SW 1271 (cell line): Measurements from ENCODE around the gene TBL1X.

ENCODE experiments used
- DNase-seq, 2 experiments: peaks; one replicate each; lab custom pipeline; 2025; lab: John Stamatoyannopoulos, UW

Gene TBL1X

DNA sequence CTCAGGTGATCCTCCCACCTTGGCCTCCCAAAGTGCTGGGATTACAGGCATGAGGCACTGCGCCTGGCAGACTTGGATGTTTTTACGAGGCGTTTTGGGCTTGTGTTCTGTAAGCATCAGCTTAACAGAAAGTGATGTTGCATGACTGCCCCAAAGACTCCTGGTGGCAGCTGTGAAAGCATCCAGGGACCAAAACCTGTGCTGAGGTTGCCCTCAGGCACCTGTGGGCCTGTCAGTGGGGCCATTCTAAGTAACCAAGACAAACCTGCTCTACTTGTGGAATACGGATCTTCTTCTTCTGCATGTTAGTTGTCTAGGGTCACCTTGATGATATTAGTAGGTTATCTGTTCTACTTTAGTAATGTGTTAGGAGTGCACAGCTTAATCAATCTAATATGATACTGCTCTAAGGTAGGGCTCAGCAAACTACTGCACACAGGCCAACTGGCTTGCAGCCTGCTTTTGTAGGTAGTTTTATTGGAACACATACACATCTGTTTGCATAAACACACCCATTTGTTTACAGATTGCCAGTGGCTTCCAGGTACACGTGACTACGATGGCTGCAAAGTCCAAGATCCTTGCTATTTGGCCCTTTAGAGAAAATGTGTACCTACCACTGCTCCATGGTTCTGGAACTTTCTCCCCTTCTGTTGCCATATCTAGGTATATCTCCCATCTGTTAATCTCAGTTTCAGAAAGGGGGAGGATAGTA lies 164.1 kb downstream of the TBL1X start:
- no peak for DNase-seq

DNA sequence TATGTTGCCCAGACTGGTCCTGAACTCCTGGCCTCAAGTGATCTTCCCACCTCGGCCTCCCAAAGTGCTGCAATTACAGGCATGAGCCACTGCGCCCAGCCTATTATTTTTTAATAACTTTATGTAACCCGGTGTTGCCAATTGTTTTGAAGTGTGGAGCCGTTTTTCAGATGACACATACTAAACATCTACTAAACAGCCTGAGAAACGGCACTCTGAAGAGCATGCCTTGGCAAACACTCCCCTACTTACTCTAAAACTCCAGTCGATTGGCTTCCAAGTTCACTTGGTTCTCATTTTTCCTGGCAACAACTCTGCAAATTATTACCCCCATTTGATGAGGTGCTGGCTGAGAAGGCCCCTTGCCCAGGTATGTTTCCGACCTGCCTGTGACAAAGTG lies 169.7 kb downstream of the TBL1X start:
- DNase-seq, result no peak

DNA sequence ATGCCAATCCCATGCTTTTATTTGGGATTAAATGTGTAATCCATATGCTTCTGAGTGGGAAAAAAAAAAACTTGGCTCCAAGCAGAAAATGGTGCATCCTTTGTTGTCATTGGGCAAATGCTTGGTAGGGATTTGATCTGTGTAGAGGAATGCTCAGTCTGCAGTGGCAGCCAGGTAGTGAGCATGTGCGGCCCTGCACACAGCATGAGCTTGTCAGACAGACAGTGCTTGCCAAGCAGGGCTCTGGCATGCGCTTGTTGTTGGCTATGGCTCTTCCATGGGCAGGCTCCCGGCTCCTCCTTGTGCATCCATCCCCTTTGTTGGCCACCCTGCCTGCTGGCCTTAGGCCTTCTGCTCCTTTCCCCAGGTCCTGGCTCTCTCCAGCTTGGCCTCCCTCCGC lies 170.5 kb downstream of the TBL1X start:
- DNase-seq, result no peak

DNA sequence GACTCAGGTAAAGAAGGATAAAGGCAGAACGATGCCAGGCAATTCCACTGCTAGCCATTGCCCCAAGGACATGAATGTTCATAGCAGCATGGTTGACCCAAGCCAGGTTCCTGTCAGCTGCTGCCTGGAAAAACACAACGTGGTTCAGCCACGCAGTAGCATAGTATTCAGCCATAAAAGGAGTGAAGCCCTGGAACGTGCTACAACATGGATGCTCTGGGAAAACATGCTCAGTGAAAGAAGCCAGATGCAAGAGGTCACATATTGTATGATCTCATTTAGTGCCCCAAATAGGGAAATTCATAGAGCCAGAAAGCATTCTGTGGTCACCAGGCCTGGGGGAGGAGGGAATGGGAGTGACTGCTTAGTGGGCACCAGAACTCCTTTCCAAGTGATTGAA lies 170.9 kb downstream of the TBL1X start:
- DNase-seq, result no peak

DNA sequence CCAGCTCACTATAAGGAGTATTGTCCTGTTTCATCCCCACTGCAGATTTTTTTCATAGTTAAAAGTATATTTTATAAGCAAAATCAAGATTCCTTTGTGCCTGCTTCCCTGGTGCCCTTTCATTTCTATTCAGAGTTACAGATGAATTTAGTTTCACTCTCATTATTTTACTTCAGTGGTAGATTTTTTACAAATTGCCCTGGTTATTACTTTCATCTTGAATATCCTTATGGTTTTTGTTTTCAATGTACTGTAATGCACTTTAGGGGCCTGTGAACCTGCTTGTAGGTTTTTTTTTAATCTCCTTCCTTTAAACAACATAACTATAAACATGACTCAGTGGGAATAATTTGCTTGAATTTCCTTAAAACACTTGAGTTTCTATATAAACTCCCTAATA lies 174.0 kb downstream of the TBL1X start:
- DNase-seq, result no peak

DNA sequence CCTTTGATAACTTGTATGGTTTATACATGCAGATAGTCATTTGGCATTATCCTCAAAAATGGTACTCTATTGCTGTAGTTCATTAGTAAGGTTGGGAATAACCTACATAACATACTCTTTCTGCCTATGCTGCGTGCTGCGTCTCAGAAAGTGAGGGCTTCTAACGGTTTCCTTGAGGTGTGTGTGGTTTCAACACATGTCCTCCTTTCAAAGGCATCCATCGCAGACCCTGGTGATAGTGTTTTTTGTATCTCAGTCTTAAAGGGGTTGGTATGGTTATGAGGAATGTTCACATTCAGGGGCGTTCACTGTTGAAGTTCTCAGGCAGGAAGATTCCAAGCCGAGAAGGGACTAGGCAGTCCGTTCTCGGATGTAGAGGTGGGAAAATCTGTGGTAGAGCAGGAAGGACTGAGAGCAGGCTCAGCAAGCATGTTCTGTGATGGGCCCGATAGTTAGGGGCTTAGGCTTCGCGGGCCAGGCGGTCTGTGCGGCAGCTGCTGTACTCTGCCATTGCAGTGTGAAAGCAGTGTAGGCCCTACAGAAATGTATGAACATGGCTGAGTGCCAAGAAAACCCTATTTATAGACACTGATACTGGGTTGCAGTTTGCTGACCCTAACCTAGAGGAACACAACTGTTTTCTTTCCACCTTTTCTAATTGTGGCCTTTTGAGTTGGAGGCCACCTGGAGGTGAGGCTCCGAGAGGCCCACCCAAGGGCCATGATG lies 177.6 kb downstream of the TBL1X start:
- DNase-seq, result no peak

DNA sequence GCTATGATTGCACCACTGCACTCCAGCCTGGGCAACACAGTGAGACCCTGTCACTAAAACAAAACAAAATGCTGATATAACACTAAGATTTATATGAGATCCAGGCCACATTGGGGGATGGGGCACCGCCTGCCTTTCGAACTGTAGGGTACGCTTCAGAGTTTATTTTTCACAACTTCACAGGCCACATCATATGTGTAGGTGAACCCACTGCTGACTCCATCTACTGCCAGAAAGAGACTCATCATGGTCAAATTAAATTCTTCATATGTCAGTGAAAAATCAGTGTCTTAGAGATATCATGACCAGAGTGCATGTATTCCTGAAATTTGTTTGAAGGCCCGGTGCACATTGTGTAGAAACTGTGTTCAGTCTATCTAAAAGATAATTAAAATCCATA lies 178.9 kb downstream of the TBL1X start:
- no peak for DNase-seq

DNA sequence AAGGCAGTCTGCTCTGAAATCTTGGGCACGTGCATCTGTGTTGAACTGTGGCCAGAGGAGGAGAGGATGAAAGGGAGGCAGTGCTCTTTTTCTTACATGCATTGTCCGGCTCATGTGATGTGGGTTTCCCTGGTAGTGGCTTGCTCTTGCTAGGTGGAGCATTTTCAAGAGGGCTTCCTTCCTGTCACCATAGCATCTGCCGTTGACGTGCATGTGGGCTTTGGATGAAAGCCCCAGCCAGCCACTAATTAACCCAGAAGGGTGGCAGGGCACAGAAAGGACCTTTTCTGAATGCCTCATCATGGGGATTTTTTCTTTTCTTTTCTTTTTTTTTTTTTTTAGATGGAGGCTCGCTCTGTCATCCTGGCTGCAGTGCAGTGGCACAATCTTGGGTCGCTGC lies 179.5 kb downstream of the TBL1X start:
- no peak for DNase-seq

DNA sequence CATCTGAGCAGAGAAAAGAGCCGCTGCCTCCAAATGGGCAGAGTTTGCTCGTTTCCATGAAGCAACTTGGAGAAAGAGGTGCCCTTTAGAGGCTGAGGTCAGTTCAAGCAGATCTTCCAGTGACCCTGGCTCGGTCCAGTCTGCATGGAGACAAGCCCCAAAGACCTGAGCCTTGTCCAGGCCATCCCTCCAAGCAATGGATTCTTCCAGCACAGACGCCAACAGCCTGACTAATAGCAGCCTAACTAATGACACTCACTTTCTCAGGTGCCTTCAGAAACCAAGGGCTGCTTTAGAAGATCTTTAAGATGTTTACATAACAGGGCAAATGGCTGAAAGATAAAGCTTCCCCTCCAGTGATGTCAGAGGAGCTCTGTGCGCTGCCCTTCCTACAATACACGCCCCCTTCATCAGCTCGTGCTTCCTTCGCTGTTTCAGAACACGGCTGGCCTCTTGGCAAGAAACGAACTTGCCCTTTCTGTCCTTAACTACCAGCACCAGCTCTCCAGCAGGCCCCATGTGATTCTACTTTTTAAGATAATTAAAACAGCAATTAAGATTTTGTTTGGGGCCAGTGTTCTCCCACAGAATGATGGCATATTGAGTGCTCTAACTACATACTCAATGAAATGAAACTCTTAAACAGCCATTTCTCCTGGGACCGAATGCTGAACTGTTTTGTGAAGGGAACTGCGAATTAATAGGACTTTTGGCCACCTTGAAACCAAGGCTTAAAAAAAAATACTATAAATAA lies 181.8 kb downstream of the TBL1X start:
- DNase-seq, result no peak

DNA sequence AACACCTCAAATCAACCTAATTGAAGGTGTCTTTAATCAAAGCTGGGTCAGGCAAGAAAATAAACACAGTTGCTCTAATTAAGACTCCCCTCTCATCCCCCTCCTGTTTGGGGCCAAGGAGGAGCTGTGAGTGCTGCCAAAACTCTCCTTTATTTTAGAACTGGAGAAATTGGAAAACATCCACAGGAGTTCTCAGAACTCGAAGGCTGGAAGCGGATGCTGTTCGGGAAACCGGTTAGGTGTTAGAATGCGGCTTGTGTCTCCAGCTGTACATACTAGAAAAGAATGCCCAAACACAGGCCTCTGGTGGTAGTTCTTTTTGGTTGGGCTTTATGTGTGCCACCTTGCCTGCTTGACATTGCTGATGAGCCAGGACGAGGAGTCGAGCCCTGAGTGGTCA lies 182.6 kb downstream of the TBL1X start:
- DNase-seq, result no peak

DNA sequence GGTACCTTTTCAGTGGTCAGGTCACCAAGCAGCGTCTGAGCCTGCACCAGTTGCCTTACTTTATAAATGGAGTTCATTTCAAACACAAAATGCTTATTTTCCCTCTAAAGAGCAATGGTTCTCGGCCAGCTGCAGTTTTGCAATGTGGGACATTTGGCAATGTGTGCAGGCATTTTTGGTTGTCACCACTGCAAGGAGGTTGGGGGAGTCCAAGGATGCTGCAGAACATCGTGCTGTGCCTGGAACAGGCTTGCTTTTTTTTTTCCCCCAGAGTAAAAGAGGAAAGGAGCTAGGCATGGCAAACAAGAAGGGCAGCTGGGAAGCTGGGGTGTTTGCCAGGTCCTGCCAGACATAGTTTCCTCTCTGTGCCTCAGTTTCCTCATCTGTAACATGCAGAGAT lies 185.2 kb downstream of the TBL1X start:
- DNase-seq, result no peak

DNA sequence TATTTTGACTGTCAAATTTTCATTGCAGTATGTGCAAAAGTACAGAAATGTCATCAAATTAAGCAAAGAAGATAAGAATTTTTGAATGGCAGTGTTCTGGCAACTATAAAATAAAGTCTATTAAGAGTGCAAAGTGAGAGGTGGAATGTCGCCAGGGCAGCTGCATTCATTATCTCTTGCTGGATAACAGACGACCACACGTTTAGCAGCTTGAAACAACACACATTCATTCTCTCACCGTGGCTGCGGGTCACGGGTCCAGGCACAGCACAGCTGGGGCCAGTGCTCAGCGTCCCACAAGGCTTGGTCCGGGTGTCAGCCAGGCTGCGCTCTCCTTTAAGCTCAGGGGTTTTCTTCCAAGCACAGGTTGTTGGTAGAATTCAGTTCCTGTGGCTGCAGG lies 186.9 kb downstream of the TBL1X start:
- no peak for DNase-seq

DNA sequence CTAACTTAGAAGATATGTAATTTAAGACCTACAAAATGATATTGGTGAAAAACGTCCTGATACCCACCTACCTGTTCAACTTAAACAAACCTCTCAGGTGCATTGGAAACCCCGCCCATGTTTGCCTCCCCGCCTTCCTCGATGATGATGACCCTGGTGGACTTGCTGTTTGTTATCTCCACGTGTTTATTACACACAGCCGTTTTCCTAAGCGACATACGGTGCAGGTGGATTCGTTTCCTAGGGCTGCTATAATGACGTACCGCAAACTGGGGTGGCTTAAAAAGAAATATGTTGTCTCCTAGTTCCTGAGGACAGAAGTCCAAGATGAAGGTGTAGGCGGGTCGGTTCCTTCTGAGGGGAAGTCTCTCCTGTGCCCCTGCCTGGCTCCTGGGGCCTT lies 190.1 kb downstream of the TBL1X start:
- DNase-seq, result no peak

DNA sequence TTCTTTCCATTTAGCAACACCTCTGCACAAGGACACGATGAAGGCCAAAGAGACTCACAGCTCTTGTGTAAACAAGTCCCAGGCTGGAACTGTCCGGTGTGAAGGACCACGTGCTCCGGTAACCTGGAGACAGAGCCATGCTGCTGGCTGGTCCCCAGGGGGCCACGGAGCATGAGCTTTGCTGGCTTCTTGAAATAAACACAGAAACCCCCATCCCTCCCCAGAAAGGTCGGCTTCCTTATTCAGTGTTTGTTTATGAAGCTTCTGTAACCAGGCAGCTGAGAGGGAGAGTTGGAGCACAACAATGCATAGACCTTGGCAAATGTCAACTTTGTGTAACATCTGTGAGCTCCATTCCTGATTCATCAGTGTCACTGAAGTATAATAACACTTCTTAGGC lies 191.4 kb downstream of the TBL1X start:
- no peak for DNase-seq

DNA sequence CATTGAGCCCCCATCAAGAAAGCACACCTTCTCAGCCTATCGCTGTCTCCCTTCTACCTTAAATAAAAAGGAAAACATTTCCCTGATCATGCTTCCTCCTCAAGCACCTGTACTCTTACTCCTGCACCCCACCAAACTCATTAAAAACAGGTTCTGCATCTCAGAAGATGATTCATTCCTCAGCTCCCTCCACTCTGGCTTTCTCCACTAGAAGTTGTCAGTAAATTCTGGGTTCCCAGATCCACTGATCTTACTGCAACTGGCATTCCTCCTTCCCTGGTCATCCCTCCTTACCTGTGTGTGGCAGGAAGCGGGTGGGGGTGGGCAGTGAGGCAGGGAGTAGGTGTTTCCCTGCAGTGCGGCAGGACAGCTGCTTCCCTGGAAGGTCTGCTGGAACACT lies 192.0 kb downstream of the TBL1X start:
- DNase-seq, result no peak

DNA sequence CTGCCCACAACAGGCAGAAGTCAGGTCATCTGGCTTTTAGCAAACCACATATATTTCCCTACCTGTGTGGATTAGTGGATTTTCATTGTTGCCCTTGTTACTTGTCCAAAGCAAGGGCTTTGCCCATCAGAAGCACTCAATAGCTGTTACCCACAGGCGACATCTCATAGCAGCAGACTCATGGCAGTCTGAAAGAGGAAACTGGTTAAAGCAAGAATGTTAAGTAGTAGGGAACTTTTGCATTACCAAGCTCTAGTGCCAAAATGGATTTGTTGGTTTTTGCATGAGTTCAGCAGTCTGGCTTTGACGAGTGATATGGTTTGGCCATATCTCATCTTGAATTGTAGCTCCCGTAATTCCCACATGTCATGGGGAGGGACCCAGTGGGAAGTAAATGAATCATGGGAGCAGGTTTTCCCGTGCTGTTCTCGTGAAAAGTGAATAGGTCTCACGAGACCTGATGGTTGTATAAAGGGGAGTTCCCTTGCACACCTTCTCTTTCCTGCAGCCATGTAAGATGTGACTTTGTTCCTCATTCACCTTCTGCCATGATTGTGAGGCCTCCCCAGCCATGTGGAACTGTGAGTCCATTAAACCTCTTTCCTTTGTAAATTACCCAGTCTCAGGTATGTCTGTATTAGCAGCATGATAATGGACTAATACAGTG lies 192.9 kb downstream of the TBL1X start:
- no peak for DNase-seq

DNA sequence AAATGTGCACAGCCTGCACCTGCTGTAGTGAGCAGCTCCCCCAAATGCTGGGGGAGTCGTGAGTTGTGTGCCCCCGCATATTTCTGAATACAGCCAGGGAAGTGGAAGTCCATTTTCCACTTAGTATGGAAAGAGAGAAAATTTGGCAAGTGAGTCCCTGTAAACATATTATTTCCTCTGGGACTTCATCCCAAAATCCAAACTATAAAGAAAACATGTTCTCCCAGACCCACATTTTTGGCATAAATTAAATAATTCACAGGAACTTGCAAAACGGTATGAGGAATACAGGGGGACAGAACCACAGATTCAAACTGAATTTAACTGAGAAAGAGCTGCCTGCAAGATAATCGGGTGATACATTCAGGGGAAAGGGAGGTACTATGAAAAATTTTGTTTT lies 193.6 kb downstream of the TBL1X start:
- DNase-seq, result no peak

DNA sequence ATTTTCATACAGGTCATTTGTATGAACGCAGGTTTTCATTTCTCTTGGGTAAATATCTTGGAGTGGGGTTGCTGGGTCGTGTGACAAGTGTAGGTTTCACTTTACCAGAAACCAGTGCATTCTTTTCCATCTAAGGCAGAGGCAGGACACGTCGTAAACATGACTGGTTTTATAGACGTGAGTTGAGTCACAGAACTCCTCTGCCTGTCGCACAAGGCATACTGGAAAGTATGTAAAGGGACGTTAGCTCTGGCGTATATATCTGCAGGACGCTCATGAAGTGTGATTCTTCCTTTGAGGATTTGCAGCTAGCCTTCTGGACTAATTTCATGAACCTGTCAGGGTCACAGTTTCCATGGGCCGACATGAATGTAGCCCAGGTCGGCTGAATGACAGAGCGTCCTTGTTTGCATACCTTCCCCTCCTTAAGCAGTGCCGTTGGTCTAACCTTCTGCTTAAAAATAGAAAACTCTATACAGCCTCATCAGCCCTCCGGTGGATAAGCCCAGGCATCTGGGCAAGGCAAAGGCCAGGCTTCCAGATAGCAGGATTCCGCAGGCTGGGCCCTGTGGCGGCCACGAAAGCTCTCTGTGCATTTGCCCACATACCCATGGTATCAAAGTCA lies 194.8 kb downstream of the TBL1X start:
- DNase-seq, result no peak

DNA sequence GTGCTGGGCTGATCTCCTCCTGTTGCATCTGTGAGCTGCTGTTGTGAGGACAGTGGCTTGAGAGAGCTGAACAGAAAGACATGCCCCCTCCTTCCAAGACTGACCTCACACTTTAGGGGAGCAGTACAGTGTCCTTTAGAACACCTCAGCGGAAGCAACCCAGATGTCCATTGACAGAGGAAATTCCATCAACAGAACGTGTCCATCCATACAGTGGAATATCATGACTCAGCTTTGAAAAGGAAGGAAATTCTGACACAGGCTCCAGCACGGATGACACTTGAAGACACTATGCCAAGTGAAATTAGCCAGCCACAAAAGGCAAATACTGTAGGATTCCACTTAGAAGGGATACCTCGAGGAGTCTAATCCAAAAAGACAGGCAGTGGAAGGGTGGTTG lies 197.3 kb downstream of the TBL1X start:
- DNase-seq, result peak; percentile 47 to 58

DNA sequence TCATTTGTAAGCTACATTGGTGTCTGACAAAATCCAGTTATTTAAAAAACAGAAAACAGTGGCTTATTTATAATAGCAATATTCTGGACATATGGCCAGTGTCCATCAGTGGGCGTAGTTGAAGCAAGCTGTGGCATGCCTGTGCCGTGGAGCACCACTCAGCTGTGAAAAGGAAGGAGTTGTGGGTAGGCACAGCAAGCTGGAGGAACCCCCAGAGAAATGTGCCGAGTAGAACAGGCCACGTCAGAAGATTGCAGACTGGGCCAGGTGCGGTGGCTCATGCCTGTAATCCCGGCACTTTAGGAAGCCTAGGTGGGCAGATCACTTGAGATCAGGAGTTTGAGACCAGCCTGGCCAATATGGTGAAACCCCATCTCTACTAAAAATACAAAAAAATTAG lies 198.4 kb downstream of the TBL1X start:
- no peak for DNase-seq

DNA sequence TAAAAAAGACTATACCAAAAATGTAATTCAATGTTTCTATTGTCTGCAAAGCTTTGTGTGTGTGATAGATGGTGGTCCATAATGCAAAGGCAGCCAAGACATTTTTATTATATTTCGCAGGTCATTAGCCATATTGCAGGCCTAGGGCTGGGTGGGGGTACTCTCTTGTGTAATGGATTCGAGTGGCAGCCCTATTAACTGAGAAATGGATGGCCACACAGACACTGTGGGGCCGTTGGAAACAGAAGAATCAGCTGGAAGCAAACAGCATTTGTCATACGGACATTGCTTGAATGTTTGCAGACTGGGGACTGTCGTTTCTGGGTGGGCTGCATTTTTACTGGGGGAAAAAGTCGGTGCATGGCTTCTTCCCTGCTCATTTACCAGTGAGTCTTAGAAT lies 199.4 kb downstream of the TBL1X start:
- DNase-seq, result no peak

DNA sequence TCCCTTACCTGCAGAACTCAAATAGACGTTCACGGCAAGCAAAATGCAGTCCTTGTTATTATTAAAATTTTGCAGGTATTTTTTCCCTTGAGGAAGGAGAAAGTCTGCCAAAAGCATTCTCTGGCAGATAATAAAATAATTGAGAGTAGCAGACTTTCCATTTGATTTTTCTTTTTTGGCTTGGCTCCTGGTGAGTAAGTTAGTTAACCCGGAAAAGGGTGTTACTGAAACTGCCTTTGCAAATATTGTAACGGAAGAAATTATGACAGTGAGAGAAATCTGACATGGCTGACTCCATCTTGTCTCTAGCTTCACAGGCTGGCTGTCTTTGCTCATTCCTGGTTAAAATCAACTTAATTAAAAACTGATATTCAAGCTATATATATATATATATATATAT lies 200.3 kb downstream of the TBL1X start:
- DNase-seq, result no peak
